HEK293 (cell line): ENCODE measurements around the gene IKZF1.

Experiments
- CTCF ChIA-PET: fragments of 350-600 bp; formaldehyde crosslinking; extraction: SDS; loops from one replicate; lab custom pipeline; 2021; ENCODE audit warnings: antibody characterized with exemption; lab: Yijun Ruan, JAX
- POLR2A ChIA-PET: fragments of 300-600 bp; formaldehyde crosslinking; extraction: SDS; loops from one replicate; lab custom pipeline; 2020; ENCODE audit warnings: antibody characterized with exemption, inconsistent platforms; lab: Yijun Ruan, JAX
- H3K27ac ChIP-seq: fragments of 200-500 bp; sonication (Bioruptor generic); 2 replicates; pipeline ENCODE4 v1.5.1; 2014; ENCODE audit warnings: low read depth, low read length, control low read depth, inconsistent platforms; ENCODE audit errors: extremely low read depth
- H3K36me3 ChIP-seq, 2 experiments: fragments of 200-500 bp in 1 of 2; sonication (Bioruptor generic) in 1 of 2; 1 replicate in 1 of 2; 2 replicates in 1 of 2; pipeline ENCODE4 v1.5.1; 2014 to 2017; ENCODE audit warnings: inconsistent platforms in 2 of 2, low read length in 2 of 2; ENCODE audit not compliant: control insufficient read depth in 2 of 2, insufficient read depth in 1 of 2
- H3K4me1 ChIP-seq: fragments of 200-500 bp; sonication (Bioruptor generic); 2 replicates; pipeline ENCODE4 v1.5.1; 2014; ENCODE audit warnings: mild to moderate bottlenecking, low read length, inconsistent platforms; ENCODE audit not compliant: control insufficient read depth, insufficient read depth
- H3K4me3 ChIP-seq: 2 replicates; pipeline ENCODE4 v1.5.1; 2011; ENCODE audit warnings: low read depth, mild to moderate bottlenecking, control low read depth, low read length, moderate library complexity
- H3K9me3 ChIP-seq: fragments of 200-500 bp; sonication (Bioruptor generic); 2 replicates; pipeline ENCODE4 v1.5.1; 2014; ENCODE audit warnings: low read depth, low read length, inconsistent platforms; ENCODE audit not compliant: control insufficient read depth, insufficient read depth
- KLF1 ChIP-seq: fragments of 450-650 bp; formaldehyde crosslinking; IDR thresholded peaks from 2 replicates; pipeline ENCODE4 v1.5.1; 2016; ENCODE audit warnings: missing biosample characterization, missing genetic modification characterization
- MZF1 ChIP-seq: fragments of 450-650 bp; formaldehyde crosslinking; IDR thresholded peaks from 2 replicates; pipeline ENCODE4 v1.5.1; 2017; ENCODE audit warnings: missing biosample characterization, missing genetic modification characterization, borderline replicate concordance
- ZBTB7A ChIP-seq: fragments of 450-650 bp; formaldehyde crosslinking; IDR thresholded peaks from 2 replicates; pipeline ENCODE4 v1.5.1; 2016; ENCODE audit warnings: low read depth, missing biosample characterization, missing genetic modification characterization
- ZFHX2 ChIP-seq: fragments of 450-650 bp; formaldehyde crosslinking; conservative IDR thresholded peaks from 2 replicates; pipeline ENCODE4 v1.5.1; 2016; ENCODE audit warnings: missing biosample characterization, missing genetic modification characterization
- ZNF140 ChIP-seq: fragments of 450-650 bp; formaldehyde crosslinking; IDR thresholded peaks from 2 replicates; pipeline ENCODE4 v1.5.1; 2016; ENCODE audit warnings: missing biosample characterization, missing genetic modification characterization
- ZNF202 ChIP-seq: fragments of 450-650 bp; formaldehyde crosslinking; IDR thresholded peaks from 2 replicates; pipeline ENCODE4 v1.5.1; 2016; ENCODE audit warnings: missing biosample characterization, missing genetic modification characterization, borderline replicate concordance
- ZNF311 ChIP-seq: fragments of 450-650 bp; formaldehyde crosslinking; IDR thresholded peaks from 2 replicates; pipeline ENCODE4 v1.5.1; 2017; ENCODE audit warnings: missing biosample characterization, missing genetic modification characterization, borderline replicate concordance
- ZNF341 ChIP-seq: fragments of 450-650 bp; formaldehyde crosslinking; IDR thresholded peaks from 2 replicates; pipeline ENCODE4; 2016; ENCODE audit warnings: low read depth, missing biosample characterization, missing genetic modification characterization
- ZNF366 ChIP-seq: fragments of 450-650 bp; formaldehyde crosslinking; conservative IDR thresholded peaks from 2 replicates; pipeline ENCODE4 v1.5.1; 2016; ENCODE audit warnings: missing biosample characterization, missing genetic modification characterization
- ZNF37A ChIP-seq: fragments of 450-650 bp; IDR thresholded peaks from 2 replicates; pipeline ENCODE4 v1.5.1; 2018; ENCODE audit warnings: missing biosample characterization, missing genetic modification characterization
- ZNF391 ChIP-seq: fragments of 450-650 bp; formaldehyde crosslinking; IDR thresholded peaks from 2 replicates; pipeline ENCODE4 v1.5.1; 2016; ENCODE audit warnings: low read depth, missing biosample characterization, missing genetic modification characterization, borderline replicate concordance
- ZNF416 ChIP-seq: fragments of 450-650 bp; formaldehyde crosslinking; IDR thresholded peaks from 2 replicates; pipeline ENCODE4 v1.5.1; 2016; ENCODE audit warnings: missing biosample characterization, missing genetic modification characterization
- ZNF433 ChIP-seq: fragments of 450-650 bp; formaldehyde crosslinking; IDR thresholded peaks from 2 replicates; pipeline ENCODE4 v1.5.1; 2016; ENCODE audit warnings: missing biosample characterization, missing genetic modification characterization, low read depth
- ZNF600 ChIP-seq: fragments of 450-650 bp; formaldehyde crosslinking; IDR thresholded peaks from 2 replicates; pipeline ENCODE4 v1.5.1; 2016; ENCODE audit warnings: missing biosample characterization, missing genetic modification characterization
- ZNF626 ChIP-seq: fragments of 450-650 bp; sonication (Bioruptor Pico); formaldehyde crosslinking; IDR thresholded peaks from 2 replicates; pipeline ENCODE4 v1.5.1; 2018; ENCODE audit warnings: missing biosample characterization, missing genetic modification characterization, inconsistent platforms
- ZNF629 ChIP-seq: fragments of 450-650 bp; formaldehyde crosslinking; IDR thresholded peaks from 2 replicates; pipeline ENCODE4 v1.5.1; 2017; ENCODE audit warnings: missing biosample characterization, missing genetic modification characterization
- ZNF707 ChIP-seq: fragments of 450-650 bp; formaldehyde crosslinking; IDR thresholded peaks from 2 replicates; pipeline ENCODE4 v1.5.1; 2016; ENCODE audit warnings: missing biosample characterization, missing genetic modification characterization
- ZNF785 ChIP-seq: fragments of 450-650 bp; formaldehyde crosslinking; IDR thresholded peaks from 2 replicates; pipeline ENCODE4 v1.5.1; 2016; ENCODE audit warnings: missing biosample characterization, missing genetic modification characterization
- ZSCAN18 ChIP-seq: fragments of 450-650 bp; formaldehyde crosslinking; IDR thresholded peaks from 2 replicates; pipeline ENCODE4 v1.5.1; 2016; ENCODE audit warnings: missing biosample characterization, missing genetic modification characterization
- TF ChIP-seq, protein P1 (sequence below): fragments of 450-650 bp; formaldehyde crosslinking; IDR thresholded peaks from 2 replicates; pipeline ENCODE4 v1.5.1; 2016; ENCODE audit warnings: missing biosample characterization, missing genetic modification characterization
- TF ChIP-seq, protein P2 (sequence below): fragments of 450-650 bp; formaldehyde crosslinking; IDR thresholded peaks from 2 replicates; pipeline ENCODE4 v1.5.1; 2017; ENCODE audit warnings: missing biosample characterization, missing genetic modification characterization
- TF ChIP-seq, protein P3 (sequence below): fragments of 450-650 bp; formaldehyde crosslinking; IDR thresholded peaks from 2 replicates; pipeline ENCODE4 v1.5.1; 2016; ENCODE audit warnings: missing biosample characterization, missing genetic modification characterization

IKZF1 gene

DNA sequence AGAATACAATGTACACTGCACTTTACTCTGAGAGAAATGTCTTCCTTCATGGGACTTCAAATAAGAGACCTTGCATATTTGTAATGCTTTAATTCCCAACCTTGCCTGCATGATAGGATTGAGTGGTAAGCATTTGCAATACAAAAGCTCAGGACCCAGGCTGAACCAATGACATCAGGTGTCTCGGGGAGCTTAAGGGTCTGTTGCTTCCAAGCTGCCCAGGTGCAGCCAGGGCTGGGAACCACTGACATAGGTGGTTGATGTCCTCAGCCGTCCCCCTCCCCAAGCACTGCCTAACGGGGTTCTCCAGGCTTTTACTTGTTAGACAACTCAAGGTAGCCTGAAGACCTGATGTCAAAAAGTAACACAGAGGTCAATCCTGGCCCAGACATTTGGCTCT, 116.5 kb downstream of the IKZF1 start:
- Histone ChIP-seq H3K36me3 (no peaks in the 10 kb centered on the region), H3K4me1 (no peaks in the 10 kb centered on the region), H3K4me3 (no peak overlapping the region), H3K9me3 (no peaks in the 10 kb centered on the region), H3K27ac (no peak overlapping the region)
- ChIA-PET POLR2A (no interaction called here), CTCF (interaction anchor here (0.7 to 0.9 kb wide), 4 partner anchors 221 to 829 kb away, joined by 3 to 4 read pairs (median 3); no protein-coding TSS in a partner anchor)
- TF ChIP-seq ZNF629 (tag by site-specific recombination), result no peak
- TF ChIP-seq ZNF341 (tag by site-specific recombination), result no peak
- TF ChIP-seq, protein P1, sequence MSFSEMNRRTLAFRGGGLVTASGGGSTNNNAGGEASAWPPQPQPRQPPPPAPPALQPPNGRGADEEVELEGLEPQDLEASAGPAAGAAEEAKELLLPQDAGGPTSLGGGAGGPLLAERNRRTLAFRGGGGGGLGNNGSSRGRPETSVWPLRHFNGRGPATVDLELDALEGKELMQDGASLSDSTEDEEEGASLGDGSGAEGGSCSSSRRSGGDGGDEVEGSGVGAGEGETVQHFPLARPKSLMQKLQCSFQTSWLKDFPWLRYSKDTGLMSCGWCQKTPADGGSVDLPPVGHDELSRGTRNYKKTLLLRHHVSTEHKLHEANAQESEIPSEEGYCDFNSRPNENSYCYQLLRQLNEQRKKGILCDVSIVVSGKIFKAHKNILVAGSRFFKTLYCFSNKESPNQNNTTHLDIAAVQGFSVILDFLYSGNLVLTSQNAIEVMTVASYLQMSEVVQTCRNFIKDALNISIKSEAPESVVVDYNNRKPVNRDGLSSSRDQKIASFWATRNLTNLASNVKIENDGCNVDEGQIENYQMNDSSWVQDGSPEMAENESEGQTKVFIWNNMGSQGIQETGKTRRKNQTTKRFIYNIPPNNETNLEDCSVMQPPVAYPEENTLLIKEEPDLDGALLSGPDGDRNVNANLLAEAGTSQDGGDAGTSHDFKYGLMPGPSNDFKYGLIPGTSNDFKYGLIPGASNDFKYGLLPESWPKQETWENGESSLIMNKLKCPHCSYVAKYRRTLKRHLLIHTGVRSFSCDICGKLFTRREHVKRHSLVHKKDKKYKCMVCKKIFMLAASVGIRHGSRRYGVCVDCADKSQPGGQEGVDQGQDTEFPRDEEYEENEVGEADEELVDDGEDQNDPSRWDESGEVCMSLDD (tag by site-specific recombination), result no peak
- no peak for TF ChIP-seq ZNF202 (tag by site-specific recombination)
- no peak for TF ChIP-seq ZFHX2 (tag by site-specific recombination)
- TF ChIP-seq, protein P2, sequence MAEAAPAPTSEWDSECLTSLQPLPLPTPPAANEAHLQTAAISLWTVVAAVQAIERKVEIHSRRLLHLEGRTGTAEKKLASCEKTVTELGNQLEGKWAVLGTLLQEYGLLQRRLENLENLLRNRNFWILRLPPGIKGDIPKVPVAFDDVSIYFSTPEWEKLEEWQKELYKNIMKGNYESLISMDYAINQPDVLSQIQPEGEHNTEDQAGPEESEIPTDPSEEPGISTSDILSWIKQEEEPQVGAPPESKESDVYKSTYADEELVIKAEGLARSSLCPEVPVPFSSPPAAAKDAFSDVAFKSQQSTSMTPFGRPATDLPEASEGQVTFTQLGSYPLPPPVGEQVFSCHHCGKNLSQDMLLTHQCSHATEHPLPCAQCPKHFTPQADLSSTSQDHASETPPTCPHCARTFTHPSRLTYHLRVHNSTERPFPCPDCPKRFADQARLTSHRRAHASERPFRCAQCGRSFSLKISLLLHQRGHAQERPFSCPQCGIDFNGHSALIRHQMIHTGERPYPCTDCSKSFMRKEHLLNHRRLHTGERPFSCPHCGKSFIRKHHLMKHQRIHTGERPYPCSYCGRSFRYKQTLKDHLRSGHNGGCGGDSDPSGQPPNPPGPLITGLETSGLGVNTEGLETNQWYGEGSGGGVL (tag by site-specific recombination), result no peak
- TF ChIP-seq ZNF140 (tag by site-specific recombination), result no peak
- TF ChIP-seq, all 188 proteins: peak for 0

GRCh38 chr7:50422858-50423257, 118.3 kb downstream of the IKZF1 start:
- Histone ChIP-seq H3K27ac (no peak overlapping the region), H3K4me3 (no peak overlapping the region), H3K36me3 (no peaks in the 10 kb centered on the region), H3K4me1 (no peaks in the 10 kb centered on the region), H3K9me3 (no peaks in the 10 kb centered on the region)
- no peak for TF ChIP-seq ZNF37A (tag by site-specific recombination)
- TF ChIP-seq, protein P3, sequence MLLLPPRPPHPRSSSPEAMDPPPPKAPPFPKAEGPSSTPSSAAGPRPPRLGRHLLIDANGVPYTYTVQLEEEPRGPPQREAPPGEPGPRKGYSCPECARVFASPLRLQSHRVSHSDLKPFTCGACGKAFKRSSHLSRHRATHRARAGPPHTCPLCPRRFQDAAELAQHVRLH (tag by site-specific recombination), result no peak
- TF ChIP-seq ZBTB7A (tag by site-specific recombination), result no peak
- no peak for TF ChIP-seq ZSCAN18 (tag by site-specific recombination)
- no peak for TF ChIP-seq ZNF600 (tag by site-specific recombination)
- no peak for TF ChIP-seq ZNF366 (tag by site-specific recombination)
- no peak for TF ChIP-seq ZNF391 (tag by site-specific recombination)
- no peak for TF ChIP-seq ZNF433 (tag by site-specific recombination)
- TF ChIP-seq ZNF785 (tag by site-specific recombination), result no peak
- TF ChIP-seq ZNF707 (tag by site-specific recombination), result no peak
- TF ChIP-seq KLF1, result no peak
- no peak for TF ChIP-seq ZNF416 (tag by site-specific recombination)
- TF ChIP-seq ZNF311 (tag by site-specific recombination), result no peak
- no peak for TF ChIP-seq ZNF626 (tag by site-specific recombination)
- TF ChIP-seq MZF1, result no peak
- POLR2A ChIA-PET, result no interaction called here
- CTCF ChIA-PET, result interaction anchor here (0.6 to 0.8 kb wide), 2 partner anchors 719 to 739 kb away, joined by 3 to 4 read pairs; no protein-coding TSS in a partner anchor
